Suprapubic skin (tissue), 4 donors: ENCODE measurements around the gene GRM7. TPM values are rescaled to one million over a fixed set of nuclear protein-coding genes. Genes with fewer than 3 reads are reported as not detected.

Experiments used
- DNase-seq, 2 donors: peaks; one replicate each; pipeline ENCODE4 v3.0.0-alpha.2; 2019; ENCODE audit warnings: low spot score in 2 of 2
- H3K27ac ChIP-seq: fragments of 200-600 bp; sonication (generic); one replicate; pipeline ENCODE4 v1.5.1; 2019
- H3K27me3 ChIP-seq: fragments of 200-600 bp; sonication (generic); one replicate; pipeline ENCODE4 v1.5.1; 2019
- H3K36me3 ChIP-seq: fragments of 200-600 bp; sonication (generic); one replicate; pipeline ENCODE4 v1.5.1; 2019
- H3K4me1 ChIP-seq: fragments of 200-600 bp; sonication (generic); one replicate; pipeline ENCODE4 v1.5.1; 2019
- H3K4me3 ChIP-seq: fragments of 200-600 bp; sonication (generic); one replicate; pipeline ENCODE4 v1.5.1; 2019; ENCODE audit warnings: mild to moderate bottlenecking
- H3K9me3 ChIP-seq: fragments of 200-600 bp; sonication (generic); one replicate; pipeline ENCODE4 v1.5.1; 2019
- CTCF ChIP-seq, 2 donors: fragments of 200-600 bp in 1 of 2; fragments of 450-650 bp in 1 of 2; sonication (generic) in 1 of 2; IDR thresholded peaks; one replicate each; pipeline ENCODE4 v1.5.1; 2016 to 2019; ENCODE audit warnings: antibody characterized with exemption in 2 of 2, mild to moderate bottlenecking in 1 of 2, moderate library complexity in 1 of 2
- EP300 ChIP-seq: sonication (generic); formaldehyde crosslinking; IDR thresholded peaks from one replicate; pipeline ENCODE4 v1.6.1; 2017; ENCODE audit warnings: antibody characterized with exemption
- POLR2A ChIP-seq, 2 donors: fragments of 450-650 bp; IDR thresholded peaks; one replicate each; pipeline ENCODE4 v1.6.1; 2017; ENCODE audit warnings: antibody characterized with exemption in 2 of 2, mild to moderate bottlenecking in 2 of 2, moderate library complexity in 2 of 2
- POLR2AphosphoS5 ChIP-seq, 3 donors: sonication (generic); formaldehyde crosslinking; IDR thresholded peaks; one replicate each; pipeline ENCODE4 v1.6.1; 2017; ENCODE audit warnings: antibody characterized with exemption in 3 of 3
- WGBS: methylation state at CpG from one replicate; pipeline ENCODE4 v1.1.5; 2018; 5-methylcytosine and 5-hydroxymethylcytosine counted together
- total RNA-seq, 4 donors: library from RNA; depleted of rRNA; stranded (reverse); fragments of >200 nt; gene quantifications; one replicate each; pipeline ENCODE4 v1.1.0, GENCODE V29; 2016

The GRM7 gene
- total RNA-seq, 4 donors from 2014 or later: 0.21 to 0.48 TPM; not detected in 2

GRCh38 chr3:7754653-7755441, 893.9 kb downstream of the GRM7 start:
- WGBS: 58% methylated on average over 4 of the region's 4 CpGs

GRCh38 chr3:7759630-7760029, 898.7 kb downstream of the GRM7 start:
- no peak for DNase-seq
- Histone ChIP-seq H3K9me3 (no peaks in the 10 kb centered on the region), H3K27me3 (no peaks in the 10 kb centered on the region), H3K27ac (no peak overlapping the region), H3K4me3 (no peak overlapping the region), H3K4me1 (no peaks in the 10 kb centered on the region), H3K36me3 (no peaks in the 10 kb centered on the region)
- no peak for TF ChIP-seq POLR2A (IDR thresholded peaks at IDR 0.05)
- TF ChIP-seq EP300: no peak
- TF ChIP-seq POLR2AphosphoS5 (IDR thresholded peaks at IDR 0.05): no peak
- TF ChIP-seq CTCF (IDR thresholded peaks at IDR 0.05): no peak
- 88% methylated on average over 7 of the region's 7 CpGs for WGBS

More at GRCh38 chr3:7754653-7755441, 893.9 kb downstream of the GRM7 start:
- Histone ChIP-seq H3K4me3 (no peak overlapping the region), H3K9me3 (no peaks in the 10 kb centered on the region), H3K27ac (no peak overlapping the region), H3K36me3 (no peaks in the 10 kb centered on the region), H3K4me1 (no peaks in the 10 kb centered on the region), H3K27me3 (no peaks in the 10 kb centered on the region)
- DNase-seq: no peak
- TF ChIP-seq CTCF (IDR thresholded peaks at IDR 0.05): no peak
- no peak for TF ChIP-seq POLR2AphosphoS5 (IDR thresholded peaks at IDR 0.05)
- no peak for TF ChIP-seq EP300
- TF ChIP-seq POLR2A (IDR thresholded peaks at IDR 0.05): no peak

GRCh38 chr3:7760718-7761117, 899.8 kb downstream of the GRM7 start:
- no peak for DNase-seq
- TF ChIP-seq POLR2A (IDR thresholded peaks at IDR 0.05) (no peak), POLR2AphosphoS5 (IDR thresholded peaks at IDR 0.05) (no peak)
- Histone ChIP-seq H3K9me3 (no peaks in the 10 kb centered on the region), H3K27me3 (no peaks in the 10 kb centered on the region), H3K4me1 (no peaks in the 10 kb centered on the region), H3K36me3 (no peaks in the 10 kb centered on the region), H3K27ac (no peak overlapping the region), H3K4me3 (no peak overlapping the region)

GRCh38 chr3:7764115-7764514, 903.2 kb downstream of the GRM7 start:
- 61% methylated on average over 2 of the region's 2 CpGs for WGBS

GRCh38 chr3:7766530-7766929, 905.6 kb downstream of the GRM7 start:
- no peak for TF ChIP-seq POLR2A (IDR thresholded peaks at IDR 0.05)
- TF ChIP-seq CTCF (IDR thresholded peaks at IDR 0.05): no peak
- TF ChIP-seq EP300: no peak
- Histone ChIP-seq H3K36me3 (no peaks in the 10 kb centered on the region), H3K4me1 (no peaks in the 10 kb centered on the region), H3K27ac (no peak overlapping the region), H3K27me3 (no peaks in the 10 kb centered on the region), H3K4me3 (no peak overlapping the region), H3K9me3 (peaks cover 5% of the 10 kb centered on the region)
- DNase-seq: no peak
- WGBS: 88% methylated on average over 4 of the region's 4 CpGs

More at GRCh38 chr3:7764115-7764514, 903.2 kb downstream of the GRM7 start:
- Histone ChIP-seq H3K4me3 (no peak overlapping the region), H3K27me3 (no peaks in the 10 kb centered on the region), H3K4me1 (no peaks in the 10 kb centered on the region), H3K36me3 (no peaks in the 10 kb centered on the region), H3K9me3 (peaks cover 5% of the 10 kb centered on the region), H3K27ac (no peak overlapping the region)
- no peak for DNase-seq
- TF ChIP-seq EP300 (no peak), POLR2A (IDR thresholded peaks at IDR 0.05) (no peak), POLR2AphosphoS5 (IDR thresholded peaks at IDR 0.05) (no peak), CTCF (IDR thresholded peaks at IDR 0.05) (no peak)
